Measurements from ENCODE around the gene TTLL7.

TTLL7 gene

DNA sequence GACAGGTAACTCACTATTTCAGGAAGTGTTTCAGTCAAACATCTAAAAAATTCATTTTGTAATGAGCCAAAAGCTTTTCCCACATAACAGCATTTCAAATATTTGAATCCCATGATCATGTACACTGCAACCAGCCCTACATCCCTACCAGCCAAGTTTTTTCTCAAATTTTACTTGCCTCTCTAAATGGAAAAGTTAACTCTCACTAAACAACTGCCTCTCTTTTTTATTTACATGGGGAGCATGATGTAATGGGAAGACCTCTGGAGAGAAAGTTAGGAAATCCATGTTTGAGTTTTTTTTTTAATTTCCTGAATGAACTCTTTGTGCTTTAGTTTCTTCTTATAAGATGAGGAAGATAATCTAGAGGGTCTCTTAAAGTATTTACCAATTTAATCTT is 70.5 kb downstream of the TTLL7 start:
- TF ChIP-seq, protein P1, sequence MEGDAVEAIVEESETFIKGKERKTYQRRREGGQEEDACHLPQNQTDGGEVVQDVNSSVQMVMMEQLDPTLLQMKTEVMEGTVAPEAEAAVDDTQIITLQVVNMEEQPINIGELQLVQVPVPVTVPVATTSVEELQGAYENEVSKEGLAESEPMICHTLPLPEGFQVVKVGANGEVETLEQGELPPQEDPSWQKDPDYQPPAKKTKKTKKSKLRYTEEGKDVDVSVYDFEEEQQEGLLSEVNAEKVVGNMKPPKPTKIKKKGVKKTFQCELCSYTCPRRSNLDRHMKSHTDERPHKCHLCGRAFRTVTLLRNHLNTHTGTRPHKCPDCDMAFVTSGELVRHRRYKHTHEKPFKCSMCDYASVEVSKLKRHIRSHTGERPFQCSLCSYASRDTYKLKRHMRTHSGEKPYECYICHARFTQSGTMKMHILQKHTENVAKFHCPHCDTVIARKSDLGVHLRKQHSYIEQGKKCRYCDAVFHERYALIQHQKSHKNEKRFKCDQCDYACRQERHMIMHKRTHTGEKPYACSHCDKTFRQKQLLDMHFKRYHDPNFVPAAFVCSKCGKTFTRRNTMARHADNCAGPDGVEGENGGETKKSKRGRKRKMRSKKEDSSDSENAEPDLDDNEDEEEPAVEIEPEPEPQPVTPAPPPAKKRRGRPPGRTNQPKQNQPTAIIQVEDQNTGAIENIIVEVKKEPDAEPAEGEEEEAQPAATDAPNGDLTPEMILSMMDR (IDR thresholded peaks at IDR 0.05; ENCODE audit: low read length): no peak
- TF ChIP-seq EZH2 (IDR thresholded peaks at IDR 0.05; ENCODE audit: borderline replicate concordance, low read length): no peak
- no peaks in the 10 kb centered on the region for H3K9me3 ChIP-seq (ENCODE audit: low read length)
- no peak overlapping the region for H3K4me2 ChIP-seq (ENCODE audit: low read length)
- H2AFZ ChIP-seq (ENCODE audit: low read length): no peak overlapping the region
- H3F3A ChIP-seq (ENCODE audit: insufficient read depth, low read length): no peaks in the 10 kb centered on the region
- no peak overlapping the region for H3K4me3 ChIP-seq (ENCODE audit: low read depth, low read length, poor library complexity, severe bottlenecking)
- H3K36me3 ChIP-seq (ENCODE audit: insufficient read depth, low read length): no peaks in the 10 kb centered on the region
- H3K9ac ChIP-seq (ENCODE audit: low read length): no peak overlapping the region
- H3K9me2 ChIP-seq (ENCODE audit: low read depth, low read length): no peaks in the 10 kb centered on the region
- H3K79me2 ChIP-seq (ENCODE audit: insufficient read depth, low read length): no peaks in the 10 kb centered on the region
- no peak overlapping the region for H3K27ac ChIP-seq (ENCODE audit: low read depth, low read length, poor library complexity, severe bottlenecking)
- H3K4me1 ChIP-seq (ENCODE audit: insufficient read depth, low read length, severe bottlenecking): no peaks in the 10 kb centered on the region
- H3K27me3 ChIP-seq (ENCODE audit: insufficient read depth, low read length): no peaks in the 10 kb centered on the region
- no peaks in the 10 kb centered on the region for H4K20me1 ChIP-seq (ENCODE audit: insufficient read depth, low read length)

DNA sequence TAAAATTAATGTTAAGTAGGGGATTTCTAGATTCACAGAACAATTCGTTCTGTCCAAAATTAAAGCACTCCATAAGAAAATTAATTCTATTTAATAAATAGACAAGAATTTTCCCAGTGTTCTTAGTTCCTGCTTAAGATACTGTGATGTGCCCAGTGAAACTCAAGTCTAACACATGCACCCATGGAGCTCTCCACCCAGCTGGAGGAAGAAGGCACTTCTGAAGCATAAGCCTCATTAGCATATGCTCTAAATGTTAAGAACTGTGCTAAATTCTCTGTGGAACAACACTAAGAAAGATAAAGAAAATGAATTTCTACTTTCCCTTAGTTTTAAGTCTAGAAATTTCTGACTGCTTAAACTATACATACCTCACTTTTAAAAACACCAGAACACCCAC is 71.2 kb downstream of the TTLL7 start:
- TF ChIP-seq EZH2 (IDR thresholded peaks at IDR 0.05; ENCODE audit: borderline replicate concordance, low read length): no peak
- TF ChIP-seq, protein P1 (IDR thresholded peaks at IDR 0.05; ENCODE audit: low read length): no peak
- H3K4me1 ChIP-seq (ENCODE audit: insufficient read depth, low read length, severe bottlenecking): no peaks in the 10 kb centered on the region
- no peak overlapping the region for H3K4me3 ChIP-seq (ENCODE audit: low read depth, low read length, poor library complexity, severe bottlenecking)
- H3K27ac ChIP-seq (ENCODE audit: low read depth, low read length, poor library complexity, severe bottlenecking): no peak overlapping the region
- no peaks in the 10 kb centered on the region for H3K27me3 ChIP-seq (ENCODE audit: insufficient read depth, low read length)
- no peak overlapping the region for H3K4me2 ChIP-seq (ENCODE audit: low read length)
- no peaks in the 10 kb centered on the region for H4K20me1 ChIP-seq (ENCODE audit: insufficient read depth, low read length)
- no peaks in the 10 kb centered on the region for H3F3A ChIP-seq (ENCODE audit: insufficient read depth, low read length)
- no peak overlapping the region for H3K9ac ChIP-seq (ENCODE audit: low read length)
- H3K9me3 ChIP-seq (ENCODE audit: low read length): no peaks in the 10 kb centered on the region
- H3K79me2 ChIP-seq (ENCODE audit: insufficient read depth, low read length): no peaks in the 10 kb centered on the region
- no peak overlapping the region for H2AFZ ChIP-seq (ENCODE audit: low read length)
- no peaks in the 10 kb centered on the region for H3K36me3 ChIP-seq (ENCODE audit: insufficient read depth, low read length)
- no peaks in the 10 kb centered on the region for H3K9me2 ChIP-seq (ENCODE audit: low read depth, low read length)

DNA sequence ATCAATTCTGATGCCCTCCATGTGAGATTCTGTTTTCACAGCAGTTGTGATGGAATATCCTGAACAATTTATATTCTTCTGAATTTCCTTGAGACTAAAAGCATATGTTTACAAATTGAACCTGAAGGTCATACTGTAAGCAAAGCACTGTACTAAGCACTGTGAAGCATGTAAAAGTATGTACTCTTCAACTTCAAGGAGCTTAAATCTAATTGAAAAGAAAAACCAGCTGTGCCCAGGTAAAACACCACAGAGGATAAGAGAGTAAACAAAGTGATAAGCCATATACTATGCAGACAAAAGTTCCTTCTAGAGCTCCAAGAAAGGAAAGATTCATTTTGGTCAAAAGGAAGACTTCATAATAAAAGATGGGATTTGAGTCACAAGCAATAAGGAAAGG is 71.9 kb downstream of the TTLL7 start:
- no peak overlapping the region for H3K27ac ChIP-seq (ENCODE audit: low read depth, low read length, poor library complexity, severe bottlenecking)
- H3K9ac ChIP-seq (ENCODE audit: low read length): no peak overlapping the region
- H3K9me2 ChIP-seq (ENCODE audit: low read depth, low read length): no peaks in the 10 kb centered on the region
- no peak overlapping the region for H3K4me2 ChIP-seq (ENCODE audit: low read length)
- no peaks in the 10 kb centered on the region for H3F3A ChIP-seq (ENCODE audit: insufficient read depth, low read length)
- no peaks in the 10 kb centered on the region for H3K79me2 ChIP-seq (ENCODE audit: insufficient read depth, low read length)
- H2AFZ ChIP-seq (ENCODE audit: low read length): no peak overlapping the region
- no peaks in the 10 kb centered on the region for H4K20me1 ChIP-seq (ENCODE audit: insufficient read depth, low read length)
- TF ChIP-seq EZH2 (IDR thresholded peaks at IDR 0.05; ENCODE audit: borderline replicate concordance, low read length): no peak
- no peaks in the 10 kb centered on the region for H3K27me3 ChIP-seq (ENCODE audit: insufficient read depth, low read length)
- H3K9me3 ChIP-seq (ENCODE audit: low read length): no peaks in the 10 kb centered on the region
- H3K4me1 ChIP-seq (ENCODE audit: insufficient read depth, low read length, severe bottlenecking): no peaks in the 10 kb centered on the region
- no peaks in the 10 kb centered on the region for H3K36me3 ChIP-seq (ENCODE audit: insufficient read depth, low read length)
- H3K4me3 ChIP-seq (ENCODE audit: low read depth, low read length, poor library complexity, severe bottlenecking): no peak overlapping the region

DNA sequence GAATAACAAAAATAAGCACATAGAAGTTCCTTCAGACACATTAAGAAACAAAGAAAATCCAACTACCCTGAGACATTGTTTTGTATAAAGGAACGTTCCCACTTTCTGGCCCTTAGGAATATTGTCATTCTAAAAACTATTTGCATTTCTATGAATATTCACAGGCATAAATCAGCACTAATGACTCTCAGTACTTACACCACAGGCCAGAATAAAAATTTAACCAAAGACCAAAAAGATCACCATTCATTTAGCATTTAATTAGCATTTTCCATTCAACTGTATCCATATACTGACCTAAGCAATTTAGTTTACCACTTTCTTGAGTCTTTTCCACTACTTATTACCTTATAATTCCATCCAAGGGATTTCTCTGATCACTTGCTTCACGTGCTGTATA is 75.4 kb downstream of the TTLL7 start:
- H3K9me3 ChIP-seq (ENCODE audit: low read length): no peaks in the 10 kb centered on the region
- H3K79me2 ChIP-seq (ENCODE audit: insufficient read depth, low read length): no peaks in the 10 kb centered on the region

More for the DNA sequence above, 75.4 kb downstream of the TTLL7 start:
- Histone ChIP-seq H2AFZ (ENCODE audit: low read length) (no peak overlapping the region), H3K27me3 (ENCODE audit: insufficient read depth, low read length) (no peaks in the 10 kb centered on the region), H4K20me1 (ENCODE audit: insufficient read depth, low read length) (no peaks in the 10 kb centered on the region), H3K9me2 (ENCODE audit: low read depth, low read length) (no peaks in the 10 kb centered on the region), H3F3A (ENCODE audit: insufficient read depth, low read length) (no peaks in the 10 kb centered on the region), H3K36me3 (ENCODE audit: insufficient read depth, low read length) (no peaks in the 10 kb centered on the region), H3K4me1 (ENCODE audit: insufficient read depth, low read length, severe bottlenecking) (no peaks in the 10 kb centered on the region), H3K9ac (ENCODE audit: low read length) (no peak overlapping the region), H3K4me2 (ENCODE audit: low read length) (no peak overlapping the region), H3K4me3 (ENCODE audit: low read depth, low read length, poor library complexity, severe bottlenecking) (no peak overlapping the region), H3K27ac (ENCODE audit: low read depth, low read length, poor library complexity, severe bottlenecking) (no peak overlapping the region)
- no peak for TF ChIP-seq EZH2 (IDR thresholded peaks at IDR 0.05; ENCODE audit: borderline replicate concordance, low read length)
- TF ChIP-seq, protein P1 (IDR thresholded peaks at IDR 0.05; ENCODE audit: low read length): no peak
